Cerebellar cortex (tissue), 1 donor: Measurements from ENCODE around the gene MPZ.
A peak's percentile ranks its signal among the peaks of the same experiment; 100 is the strongest.
"Not testable (repeated sequence)": the region's sequence is repeated elsewhere in the genome, so short reads cannot be mapped to it uniquely, and the experiment has no call there.

Experiments
- DNase-seq: peaks from one replicate; pipeline ENCODE4 v3.0.0-alpha.2; 2015; ENCODE audit warnings: low spot score

MPZ gene

GRCh38 chr1:161309868-161310267, at the start of gene MPZ:
Gene MPZ, minus strand, starts transcription at chr1:161309968. Its CDS starts 63 bp downstream, at chr1:161309905.
- DNase-seq, result no peak

GRCh38 chr1:161359291-161359690, 49.5 kb upstream of the MPZ start:
- no peak for DNase-seq

- DNase-seq, result no peak
Observed at GRCh38 chr1:161357073-161357472, 47.3 kb upstream of the MPZ start.

GRCh38 chr1:161351482-161351881, 41.7 kb upstream of the MPZ start:
- DNase-seq, result no peak

GRCh38 chr1:161350671-161351070, 40.9 kb upstream of the MPZ start:
- DNase-seq, result no peak

GRCh38 chr1:161342821-161343220, 33.1 kb upstream of the MPZ start:
- peak; percentile 75 for DNase-seq

- DNase-seq, result no peak
Observed at GRCh38 chr1:161342177-161342576, 32.4 kb upstream of the MPZ start.

GRCh38 chr1:161335796-161336195, 26.0 kb upstream of the MPZ start:
- no peak for DNase-seq

- no peak for DNase-seq
Observed at GRCh38 chr1:161333166-161333565, 23.4 kb upstream of the MPZ start.

GRCh38 chr1:161330346-161330745, 20.6 kb upstream of the MPZ start:
- no peak for DNase-seq

- no peak for DNase-seq
Observed at GRCh38 chr1:161324020-161324419, 14.3 kb upstream of the MPZ start.

GRCh38 chr1:161315841-161316674, 6.3 kb upstream of the MPZ start:
- DNase-seq, result not testable (repeated sequence)

- peak; percentile 95 for DNase-seq
Observed at GRCh38 chr1:161314201-161314981, 4.6 kb upstream of the MPZ start, which contains the start of gene SDHC. Gene SDHC, plus strand, starts transcription at chr1:161314381. Its CDS starts 25 bp downstream, at chr1:161314406.

- no peak for DNase-seq
Observed at GRCh38 chr1:161313554-161314200, 3.9 kb upstream of the MPZ start.

- no peak for DNase-seq
Observed at GRCh38 chr1:161311595-161312181, 1.9 kb upstream of the MPZ start.

GRCh38 chr1:161307892-161308638, 1.7 kb downstream of the MPZ start:
- DNase-seq, result no peak

GRCh38 chr1:161307230-161307768, 2.5 kb downstream of the MPZ start:
- peak; percentile 8 for DNase-seq

GRCh38 chr1:161305867-161306519, 3.8 kb downstream of the MPZ start:
- peak; percentile 88 for DNase-seq

GRCh38 chr1:161304927-161305866, 4.6 kb downstream of the MPZ start:
- DNase-seq, result no peak
